Measurements from ENCODE around the gene CYB5RL.

The CYB5RL gene

DNA sequence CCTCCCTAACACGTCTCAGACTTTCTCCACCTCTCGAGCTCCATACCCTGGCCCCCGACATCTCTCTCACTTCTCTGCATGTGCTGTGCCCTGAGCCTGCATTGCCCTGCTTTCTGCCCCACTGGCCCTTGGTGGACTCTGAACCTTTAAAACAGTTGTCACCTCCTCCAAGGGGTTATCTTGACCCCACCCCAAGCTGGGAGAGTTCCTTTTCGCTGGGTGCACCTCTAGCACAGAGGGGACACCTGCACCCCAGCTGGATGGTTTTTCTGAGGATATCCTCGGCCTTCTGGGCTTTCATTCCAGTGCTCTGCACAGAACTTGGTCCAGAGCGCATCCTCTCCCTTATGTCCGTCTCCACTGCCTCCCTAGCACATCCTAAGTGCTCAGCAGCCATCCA lies 42.8 kb downstream of the CYB5RL start:
- DNase-seq, result no peak

GRCh38 chr1:54156201-54156600 lies 43.6 kb downstream of the CYB5RL start:
- DNase-seq, result no peak

GRCh38 chr1:54153535-54154439 lies 46.0 kb downstream of the CYB5RL start:
- DNase-seq, result no peak

GRCh38 chr1:54152696-54153095 lies 47.1 kb downstream of the CYB5RL start, which contains the start of gene CDCP2:
TSS of gene CDCP2 (minus strand) at chr1:54153000. CDS start at chr1:54152922, 78 bp downstream.
- DNase-seq, result no peak

DNA sequence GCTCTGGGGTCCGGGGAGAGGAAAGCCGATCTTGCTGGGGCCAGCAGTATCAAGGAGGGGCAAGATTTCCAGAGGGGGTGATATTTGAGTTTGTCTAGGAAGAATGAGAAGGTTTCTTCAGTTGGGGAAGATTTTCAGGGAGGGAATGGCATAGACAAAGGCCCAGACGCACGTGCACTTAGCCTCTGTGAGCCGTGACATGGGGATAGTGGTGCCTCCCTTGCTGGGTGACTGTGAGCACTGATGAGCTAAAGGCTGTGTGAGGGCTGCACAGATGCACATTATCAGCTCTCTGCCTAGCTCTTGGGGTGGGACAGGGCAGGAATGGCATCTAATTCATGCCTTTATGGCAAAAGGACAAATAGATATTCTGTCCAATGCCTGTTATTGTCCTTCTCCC lies 48.8 kb downstream of the CYB5RL start:
- DNase-seq, result no peak

All from DMS 273 treated with DMSO at 0.1 percent for 48 hours (cell line).